ENCODE measurements around the gene PCCA. TPM values are rescaled to one million over a fixed set of nuclear protein-coding genes. Genes with fewer than 3 reads are reported as not detected.
"Not testable (repeated sequence)": the region's sequence is repeated elsewhere in the genome, so short reads cannot be mapped to it uniquely, and the experiment has no call there.

Gene PCCA
- total and polyA plus RNA-seq, 8 donors: 26.8 to 48.9 (median 37.6) TPM

DNA sequence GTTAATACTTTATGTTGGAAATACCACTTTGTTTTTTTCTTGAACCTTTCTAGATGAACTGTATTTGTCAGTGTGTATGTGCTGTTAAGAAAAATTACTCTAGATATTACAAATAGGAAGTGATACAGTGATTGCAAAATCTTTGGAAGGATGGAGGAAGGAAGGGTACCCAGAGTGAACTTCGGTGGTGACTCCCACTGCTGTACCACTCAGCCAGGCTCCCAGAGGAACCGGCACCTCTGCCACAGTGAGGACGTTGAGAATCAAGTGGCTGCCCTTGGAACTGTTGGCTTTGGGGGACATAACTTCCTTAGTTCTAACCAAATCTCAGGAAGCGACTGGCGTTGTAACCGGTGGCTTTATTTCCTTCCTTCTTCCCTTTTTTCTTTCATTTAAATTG is 184.7 kb downstream of the PCCA start:
- intact Hi-C loops (cut with DNase I): no loop called here
- ATAC-seq (no peak), DNase-seq (no peak)
- Histone ChIP-seq H3K27ac (no peak overlapping the region), H3K27me3 (no peaks in the 10 kb centered on the region), H3K4me1 (no peaks in the 10 kb centered on the region), H3K36me3 (peaks cover 3 to 5% of the 10 kb centered on the region in 2 donors), H3K4me3 (no peak overlapping the region), H3K9me3 (no peaks in the 10 kb centered on the region)
- TF ChIP-seq, protein P1, sequence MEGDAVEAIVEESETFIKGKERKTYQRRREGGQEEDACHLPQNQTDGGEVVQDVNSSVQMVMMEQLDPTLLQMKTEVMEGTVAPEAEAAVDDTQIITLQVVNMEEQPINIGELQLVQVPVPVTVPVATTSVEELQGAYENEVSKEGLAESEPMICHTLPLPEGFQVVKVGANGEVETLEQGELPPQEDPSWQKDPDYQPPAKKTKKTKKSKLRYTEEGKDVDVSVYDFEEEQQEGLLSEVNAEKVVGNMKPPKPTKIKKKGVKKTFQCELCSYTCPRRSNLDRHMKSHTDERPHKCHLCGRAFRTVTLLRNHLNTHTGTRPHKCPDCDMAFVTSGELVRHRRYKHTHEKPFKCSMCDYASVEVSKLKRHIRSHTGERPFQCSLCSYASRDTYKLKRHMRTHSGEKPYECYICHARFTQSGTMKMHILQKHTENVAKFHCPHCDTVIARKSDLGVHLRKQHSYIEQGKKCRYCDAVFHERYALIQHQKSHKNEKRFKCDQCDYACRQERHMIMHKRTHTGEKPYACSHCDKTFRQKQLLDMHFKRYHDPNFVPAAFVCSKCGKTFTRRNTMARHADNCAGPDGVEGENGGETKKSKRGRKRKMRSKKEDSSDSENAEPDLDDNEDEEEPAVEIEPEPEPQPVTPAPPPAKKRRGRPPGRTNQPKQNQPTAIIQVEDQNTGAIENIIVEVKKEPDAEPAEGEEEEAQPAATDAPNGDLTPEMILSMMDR (IDR thresholded peaks at IDR 0.05): no peak

DNA sequence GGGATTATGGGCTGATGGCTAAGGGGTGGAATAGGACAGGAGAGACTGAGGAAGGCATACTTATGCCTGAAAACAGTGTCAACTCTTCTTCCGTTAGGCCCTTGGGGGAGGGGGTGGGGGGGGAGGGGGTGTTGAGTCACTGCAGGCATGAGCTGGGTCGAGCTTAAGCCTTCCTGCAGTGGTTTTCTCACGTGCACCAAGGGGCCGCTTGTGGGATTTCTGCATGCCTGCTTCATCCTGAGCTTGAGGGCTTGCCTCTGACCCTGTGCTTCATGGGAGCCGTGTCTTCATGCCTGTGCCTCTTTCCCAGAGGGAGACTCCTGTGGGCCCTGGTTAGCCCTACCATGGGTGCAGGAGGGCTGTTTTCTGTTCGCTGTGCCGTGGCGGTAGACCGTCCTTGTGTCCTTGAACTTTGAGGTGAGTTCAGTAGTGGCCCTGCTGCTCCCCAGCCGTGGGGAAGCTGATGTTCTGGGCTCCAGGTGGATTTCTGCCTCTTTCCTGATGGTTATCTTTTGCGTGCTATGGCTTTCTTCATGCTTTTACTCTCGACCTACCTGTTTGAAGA is 186.1 kb downstream of the PCCA start:
- Histone ChIP-seq H3K9me3 (no peaks in the 10 kb centered on the region), H3K4me3 (no peak overlapping the region), H3K27me3 (no peaks in the 10 kb centered on the region), H3K27ac (no peak overlapping the region), H3K36me3 (peaks cover 0 to 3% of the 10 kb centered on the region in 2 donors), H3K4me1 (no peaks in the 10 kb centered on the region)
- DNase-seq (peak in 1 of 4 donors; percentile 24), ATAC-seq (no peak)
- TF ChIP-seq, protein P1 (IDR thresholded peaks at IDR 0.05): no peak
- intact Hi-C loops (cut with DNase I): no loop called here

DNA sequence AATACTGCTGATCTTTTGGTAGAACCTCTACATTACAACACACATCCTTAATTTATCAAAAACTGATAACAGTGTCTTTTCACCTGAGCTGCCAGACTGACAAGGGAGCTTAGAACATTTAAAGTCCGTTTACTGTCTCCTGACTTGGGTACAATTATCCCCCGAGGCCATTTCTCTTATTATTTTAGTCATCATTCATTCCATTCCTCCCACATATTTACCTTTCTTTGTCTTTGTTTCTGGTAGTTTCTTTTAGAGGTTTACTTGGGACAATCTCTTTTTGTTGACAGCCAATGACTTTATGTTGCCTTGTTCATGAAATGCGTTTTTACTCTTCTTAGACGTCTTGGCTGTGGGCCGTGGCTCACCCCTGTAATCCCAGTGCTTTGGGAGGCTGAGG is 186.9 kb downstream of the PCCA start:
- Histone ChIP-seq H3K27ac (no peak overlapping the region), H3K27me3 (no peaks in the 10 kb centered on the region), H3K9me3 (no peaks in the 10 kb centered on the region), H3K4me3 (no peak overlapping the region), H3K4me1 (no peaks in the 10 kb centered on the region), H3K36me3 (peaks cover 0 to 3% of the 10 kb centered on the region in 2 donors)
- DNase-seq (no peak), ATAC-seq (no peak)
- TF ChIP-seq, protein P1 (IDR thresholded peaks at IDR 0.05): no peak
- intact Hi-C loops (cut with DNase I): no loop called here

DNA sequence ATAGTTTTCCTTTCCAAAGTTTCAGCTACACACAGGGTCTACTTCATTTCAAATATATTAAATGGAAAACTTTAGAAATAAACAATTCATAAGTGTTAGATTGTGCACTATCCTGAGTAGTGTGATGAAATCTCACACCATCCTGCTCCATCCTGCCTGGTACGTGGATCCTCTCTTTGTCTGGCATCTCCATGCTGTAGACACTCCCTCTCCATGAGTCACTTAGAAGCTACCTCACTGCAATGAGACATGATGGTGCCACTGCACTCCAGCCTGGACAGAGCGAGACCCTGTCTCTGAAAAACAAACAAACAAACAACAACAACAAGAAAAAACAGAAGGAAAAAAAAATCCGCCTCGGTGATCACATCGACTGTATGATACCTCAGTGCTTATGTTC is 191.8 kb downstream of the PCCA start:
- no peaks in the 10 kb centered on the region for H3K36me3 ChIP-seq
- no peak overlapping the region for H3K27ac ChIP-seq
- no peaks in the 10 kb centered on the region for H3K27me3 ChIP-seq
- ATAC-seq (no peak), DNase-seq (no peak)
- intact Hi-C loops (cut with DNase I): no loop called here
- TF ChIP-seq, protein P1 (IDR thresholded peaks at IDR 0.05): no peak
- H3K4me3 ChIP-seq: no peak overlapping the region
- H3K4me1 ChIP-seq: no peaks in the 10 kb centered on the region
- no peaks in the 10 kb centered on the region for H3K9me3 ChIP-seq

DNA sequence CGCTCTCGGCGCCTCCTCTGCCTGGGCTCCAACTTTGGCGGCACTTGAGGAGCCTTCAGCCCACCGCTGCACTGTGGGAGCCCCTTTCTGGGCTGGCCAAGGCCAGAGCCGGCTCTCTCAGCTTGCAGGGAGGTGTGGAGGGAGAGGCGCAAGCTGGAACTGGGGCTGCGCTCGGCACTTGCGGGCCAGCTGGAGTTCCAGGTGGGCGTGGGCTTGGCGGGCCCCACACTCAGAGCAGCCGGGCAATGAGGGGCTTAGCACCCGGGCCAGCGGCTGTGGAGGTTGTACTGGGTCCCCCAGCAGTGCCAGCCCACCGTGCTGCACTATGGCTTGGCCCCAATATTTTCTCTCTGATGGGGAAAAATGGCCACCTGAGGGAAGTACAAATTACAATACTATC is 193.4 kb downstream of the PCCA start:
- peak in 1 of 4 donors; percentile 59 for DNase-seq
- H3K36me3 ChIP-seq; ATAC-seq; H3K4me3 ChIP-seq; H3K4me1 ChIP-seq; H3K27me3 ChIP-seq; intact Hi-C loops (cut with DNase I); H3K27ac ChIP-seq; H3K9me3 ChIP-seq: not testable (repeated sequence)
